Measurements from ENCODE around the gene CTSW. TPM values are rescaled to one million over a fixed set of nuclear protein-coding genes. Genes with fewer than 3 reads are reported as not detected.
A peak's percentile ranks its signal among the peaks of the same experiment; 100 is the strongest.

CTSW gene
- total RNA-seq, 1 experiment from 2014 or later = not detected

DNA sequence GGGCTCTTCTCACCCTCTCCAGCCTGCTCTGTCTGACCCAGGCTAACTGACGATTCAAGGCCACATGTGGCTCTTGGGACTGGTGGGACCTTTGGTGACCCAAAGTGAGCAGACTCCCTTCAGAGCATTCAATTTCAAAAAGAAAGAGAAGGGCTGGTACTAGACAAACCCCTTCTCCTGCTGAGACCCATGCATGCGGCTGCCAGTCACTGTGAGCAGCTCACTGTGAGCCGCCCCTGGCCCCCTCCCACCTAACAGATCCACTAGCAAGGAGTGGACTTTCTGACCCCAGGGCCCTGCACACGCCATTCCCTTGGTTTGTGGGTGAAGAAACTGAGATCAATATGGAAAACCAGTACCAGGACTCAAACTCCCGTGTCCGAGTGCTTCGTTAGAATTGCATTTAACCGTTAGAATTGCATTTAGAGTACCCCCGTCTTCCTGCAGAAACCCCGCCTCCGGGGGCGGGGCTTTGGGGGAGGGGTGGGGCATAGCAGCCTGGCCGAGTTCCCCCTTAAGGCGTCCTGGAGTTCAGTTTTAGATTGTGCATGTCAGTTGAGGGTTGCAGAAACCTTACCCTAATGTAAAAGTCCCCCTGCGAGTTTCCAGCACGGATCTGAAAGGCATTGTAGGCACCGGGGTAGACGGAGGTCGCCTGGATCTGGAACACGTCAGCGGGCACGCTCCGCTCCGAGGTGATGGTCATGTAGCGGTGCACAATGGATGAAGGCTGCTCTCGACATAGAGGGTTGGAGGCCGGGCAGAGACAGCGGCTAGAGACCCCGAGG, 12.2 kb upstream of the CTSW start:
- DNase-seq (ENCODE audit: low spot score) = no peak

DNA sequence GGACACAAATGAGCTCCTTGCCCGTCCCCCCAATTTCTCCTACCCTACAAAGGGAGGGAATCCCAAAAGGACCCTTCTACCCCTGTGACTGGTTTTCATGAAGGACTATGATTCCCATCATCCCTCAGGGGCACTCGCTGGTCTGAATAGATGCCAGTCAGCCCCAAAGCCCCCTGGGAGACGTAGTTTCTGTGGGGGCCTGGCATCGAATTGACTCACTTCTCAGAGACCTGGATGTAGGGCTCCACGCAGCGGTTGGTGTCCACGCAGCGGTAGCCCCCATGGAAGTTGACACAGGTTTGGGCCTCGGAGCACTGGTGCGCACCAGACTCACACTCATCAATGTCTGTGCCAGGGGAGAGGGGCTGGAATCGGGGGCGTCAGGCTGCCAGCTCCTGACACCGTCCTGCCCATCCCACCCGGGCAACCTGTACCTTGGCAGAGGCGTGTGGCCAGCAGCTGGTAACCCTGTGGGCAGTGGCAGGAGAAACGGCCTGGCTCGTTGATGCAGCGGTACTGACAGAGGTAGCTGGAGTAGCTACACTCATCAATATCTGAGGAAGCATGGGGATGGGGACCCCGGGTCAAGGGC, 11.5 kb upstream of the CTSW start:
- DNase-seq (ENCODE audit: low spot score) = no peak

DNA sequence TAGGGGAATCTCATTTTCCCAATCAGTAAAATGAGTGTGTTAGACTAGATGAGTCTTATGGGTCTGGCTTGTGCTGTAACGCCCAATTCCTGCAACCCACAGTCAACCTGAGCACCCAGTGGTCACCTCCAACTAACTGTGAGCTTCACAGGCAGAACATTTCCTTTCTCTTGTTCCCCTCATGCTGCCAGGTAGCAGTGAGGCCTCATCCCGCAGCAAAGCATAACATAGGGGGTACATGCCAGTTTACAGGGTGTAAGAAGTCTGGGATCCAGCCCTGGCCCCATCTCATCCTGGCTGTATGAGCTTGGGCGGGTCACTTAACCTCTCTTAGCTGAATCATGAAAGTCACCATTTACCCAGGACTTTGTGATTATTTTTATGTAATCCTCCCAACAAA, 10.7 kb upstream of the CTSW start:
- DNase-seq (ENCODE audit: low spot score) = no peak

GRCh38 chr11:65869643-65870306, 9.9 kb upstream of the CTSW start:
- DNase-seq (ENCODE audit: low spot score) = no peak

GRCh38 chr11:65870307-65870658, 9.4 kb upstream of the CTSW start:
- no peak for DNase-seq (ENCODE audit: low spot score)

DNA sequence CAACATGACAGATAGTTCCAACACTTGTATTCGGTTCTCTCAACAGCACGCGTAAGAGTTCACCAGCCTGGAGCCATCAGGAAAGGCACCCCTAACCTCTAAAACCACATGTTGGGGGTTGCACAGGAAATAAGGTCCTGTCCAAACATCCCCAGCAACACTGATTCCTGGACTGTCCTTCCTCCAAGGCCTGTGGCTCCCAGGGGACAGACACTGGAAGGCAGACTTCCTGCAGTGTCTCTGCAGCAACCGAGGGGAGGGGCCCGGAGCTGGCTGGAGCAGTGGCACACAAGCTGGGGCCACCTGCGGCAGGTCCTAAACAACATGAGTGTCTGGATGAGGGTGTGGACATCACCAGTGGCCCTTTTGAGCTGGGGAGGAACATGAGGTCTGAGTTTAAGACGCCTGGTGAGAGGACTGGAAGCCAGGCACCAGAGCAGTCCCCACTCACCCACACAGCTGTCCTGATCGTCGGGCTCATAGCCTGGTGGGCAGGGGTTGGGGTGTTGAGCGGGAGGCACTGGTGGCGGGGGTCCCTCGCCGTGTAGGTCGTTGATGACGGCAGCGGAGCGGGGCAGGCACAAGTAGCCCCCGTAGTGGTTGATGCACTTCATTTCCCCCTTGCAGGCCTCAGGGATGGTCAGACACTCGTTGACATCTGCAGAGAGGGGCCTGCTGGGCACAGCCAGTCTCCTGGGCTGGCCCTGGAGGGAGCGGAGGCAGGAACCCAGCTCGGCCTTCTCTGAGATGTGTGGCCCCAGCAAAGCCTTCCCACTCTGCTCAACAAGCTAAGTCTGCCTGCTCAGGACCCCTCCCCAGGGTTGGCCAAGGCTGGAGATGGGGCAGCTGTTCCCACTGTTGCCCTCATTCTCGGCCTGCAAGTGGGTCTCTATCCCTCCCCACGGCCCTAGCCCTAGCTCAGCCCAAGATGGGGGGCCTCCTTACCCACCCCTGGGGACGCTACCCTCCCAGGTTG, 8.6 kb upstream of the CTSW start:
- DNase-seq (ENCODE audit: low spot score) = peak; percentile 9

DNA sequence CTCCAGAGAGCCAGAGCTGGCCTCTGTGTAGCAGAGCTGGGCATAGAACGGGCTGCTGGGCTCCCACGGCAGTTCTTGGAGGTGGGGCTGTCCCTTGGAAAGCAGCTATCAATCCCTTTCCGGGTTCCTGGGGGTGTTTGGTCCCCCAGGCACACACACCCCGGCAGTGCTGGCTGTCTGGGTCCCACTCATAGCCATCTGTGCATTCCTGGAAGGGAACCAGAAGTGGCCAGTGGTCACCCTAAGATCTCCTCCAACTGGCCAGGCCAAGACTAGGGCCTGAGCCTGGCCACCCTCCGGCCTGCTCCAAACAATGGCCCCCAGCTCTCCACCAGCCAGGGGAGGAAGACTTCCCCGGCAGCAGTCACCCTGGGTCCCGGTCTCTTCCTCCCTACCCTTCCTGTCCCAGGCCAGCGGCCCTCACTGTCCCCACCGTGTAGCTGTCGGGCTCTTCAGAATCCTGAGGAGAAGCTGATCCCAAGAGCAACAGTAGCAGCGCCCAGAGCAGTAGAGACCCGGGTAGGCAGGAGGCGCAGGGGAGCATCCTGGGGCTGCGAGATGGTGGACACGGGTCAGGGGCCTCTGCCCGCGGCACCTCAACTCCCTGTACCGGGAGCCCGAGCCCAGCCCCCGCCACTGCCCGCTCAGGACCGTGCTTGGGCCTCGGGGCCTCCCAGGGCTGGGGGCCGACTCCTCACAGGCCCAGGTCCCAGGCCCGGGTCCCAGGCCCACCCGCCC, 7.7 kb upstream of the CTSW start:
- DNase-seq (ENCODE audit: low spot score) = no peak

DNA sequence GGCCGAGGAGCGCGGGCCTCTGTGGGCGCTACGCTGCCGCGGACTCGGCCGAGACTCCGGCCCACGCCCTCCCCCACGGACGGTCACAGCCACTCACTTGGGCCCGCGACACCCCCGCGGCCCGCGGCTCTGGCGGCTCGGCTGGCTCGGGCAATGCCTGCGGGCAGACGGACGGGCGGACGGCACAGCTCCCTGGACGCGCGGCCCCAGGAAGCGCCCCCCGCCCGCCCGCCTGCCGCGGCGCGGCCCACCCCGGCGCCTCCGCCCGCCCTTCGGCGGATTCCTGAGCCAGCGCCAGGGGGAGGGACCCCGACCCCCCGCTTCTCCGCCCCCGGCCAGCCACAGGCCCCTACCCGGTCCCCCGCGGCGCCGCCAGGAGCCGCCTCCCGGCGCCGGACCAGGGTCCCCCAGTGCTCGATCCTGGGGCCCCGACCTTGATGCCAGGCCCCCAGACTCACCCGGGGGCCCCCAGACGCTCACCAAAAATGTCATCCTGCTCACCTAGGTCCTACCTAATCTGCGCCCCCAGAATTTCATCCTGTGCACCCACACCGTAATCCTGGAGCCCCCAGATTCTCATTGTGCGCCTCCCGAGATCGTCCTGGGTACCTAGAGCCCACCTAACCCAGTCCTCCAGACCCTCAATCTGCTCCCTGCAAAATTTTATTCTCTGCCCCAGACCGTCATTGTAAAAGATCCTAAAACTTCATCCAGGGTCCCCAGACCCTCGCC, 6.9 kb upstream of the CTSW start, which contains the start of gene EFEMP2:
EFEMP2 (minus strand) TSS at position 215 of the 732 bp plus-strand sequence. CDS start 446 bp downstream, outside the sequence.
- no peak for DNase-seq (ENCODE audit: low spot score)

DNA sequence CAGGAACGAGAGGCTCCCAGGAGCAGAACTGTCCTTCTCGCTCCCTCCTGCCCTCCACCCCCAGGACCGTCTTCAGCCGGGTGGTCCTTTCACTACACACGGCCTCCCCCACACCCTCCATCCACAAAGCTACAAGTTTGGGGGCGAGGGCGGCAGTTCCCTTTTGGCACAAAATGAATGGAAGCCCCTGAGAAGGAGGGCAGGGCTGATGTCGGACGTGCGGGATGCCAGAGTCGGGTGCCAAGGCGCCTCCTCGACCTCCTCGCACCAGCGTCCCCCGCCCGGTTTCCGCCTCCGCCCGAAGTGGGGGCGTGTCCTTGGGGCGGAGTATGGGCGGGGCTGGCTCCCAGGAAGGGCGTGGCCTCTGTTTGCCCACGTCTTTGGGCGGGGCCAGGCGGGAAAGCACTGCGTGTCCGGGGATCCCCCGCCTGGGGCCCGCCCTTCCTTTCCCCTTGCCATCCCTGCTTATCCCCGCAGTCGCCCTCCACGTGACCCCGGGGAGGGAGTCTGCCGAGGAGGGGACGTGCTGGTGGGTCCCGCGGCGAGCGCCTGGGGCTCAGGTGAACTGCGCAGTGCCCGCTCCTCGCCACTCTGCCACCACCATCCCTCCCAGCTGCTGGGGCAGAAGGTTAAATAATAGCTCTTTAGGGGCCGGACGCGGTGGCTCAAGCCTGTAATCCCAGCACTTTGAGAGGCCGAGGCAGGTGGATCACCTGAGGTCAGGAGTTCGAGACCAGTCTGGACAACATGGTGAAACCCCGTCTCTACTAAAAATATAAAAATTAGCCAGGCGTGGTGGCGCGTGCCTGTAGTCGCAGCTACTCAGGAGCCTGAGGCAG, 6.1 kb upstream of the CTSW start:
- DNase-seq (ENCODE audit: low spot score) = peak; percentile 94

GRCh38 chr11:65880027-65880426, 390 bp downstream of the CTSW start:
- DNase-seq (ENCODE audit: low spot score) = no peak

- DNase-seq (ENCODE audit: low spot score) = no peak
Measured at GRCh38 chr11:65880844-65881421, 1.3 kb downstream of the CTSW start.

DNA sequence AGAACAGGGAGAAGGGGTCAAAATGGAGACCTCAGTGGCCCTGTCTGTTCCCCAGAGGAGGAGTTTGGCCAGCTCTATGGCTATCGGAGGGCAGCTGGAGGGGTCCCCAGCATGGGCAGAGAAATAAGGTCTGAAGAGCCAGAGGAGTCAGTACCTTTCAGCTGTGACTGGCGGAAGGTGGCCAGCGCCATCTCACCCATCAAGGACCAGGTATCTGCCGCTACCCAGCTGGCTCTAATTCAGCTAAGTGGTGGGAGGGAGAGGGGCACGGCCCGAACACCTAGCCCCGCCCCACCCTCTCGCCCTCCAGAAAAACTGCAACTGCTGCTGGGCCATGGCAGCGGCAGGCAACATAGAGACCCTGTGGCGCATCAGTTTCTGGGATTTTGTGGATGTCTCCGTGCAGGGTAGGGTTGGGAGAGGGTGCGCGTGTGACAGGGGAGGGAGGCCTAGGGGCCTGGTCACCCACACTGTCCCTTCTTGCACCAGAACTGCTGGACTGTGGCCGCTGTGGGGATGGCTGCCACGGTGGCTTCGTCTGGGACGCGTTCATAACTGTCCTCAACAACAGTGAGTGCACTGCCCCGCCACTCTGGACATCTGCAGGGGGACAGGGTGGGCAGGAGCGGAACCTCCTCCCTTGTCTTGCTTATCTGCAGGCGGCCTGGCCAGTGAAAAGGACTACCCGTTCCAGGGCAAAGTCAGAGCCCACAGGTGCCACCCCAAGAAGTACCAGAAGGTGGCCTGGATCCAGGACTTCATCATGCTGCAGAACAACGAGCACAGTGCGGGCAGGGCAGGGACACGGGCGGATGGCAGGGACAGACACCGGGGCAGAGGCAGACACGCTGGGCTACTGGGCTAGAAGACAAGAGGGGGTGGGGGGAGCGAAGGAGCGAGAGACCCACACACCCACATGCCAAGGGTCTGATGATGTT, 2.8 kb downstream of the CTSW start:
- DNase-seq (ENCODE audit: low spot score) = no peak

- no peak for DNase-seq (ENCODE audit: low spot score)
Measured at GRCh38 chr11:65883058-65883761, 3.6 kb downstream of the CTSW start.

DNA sequence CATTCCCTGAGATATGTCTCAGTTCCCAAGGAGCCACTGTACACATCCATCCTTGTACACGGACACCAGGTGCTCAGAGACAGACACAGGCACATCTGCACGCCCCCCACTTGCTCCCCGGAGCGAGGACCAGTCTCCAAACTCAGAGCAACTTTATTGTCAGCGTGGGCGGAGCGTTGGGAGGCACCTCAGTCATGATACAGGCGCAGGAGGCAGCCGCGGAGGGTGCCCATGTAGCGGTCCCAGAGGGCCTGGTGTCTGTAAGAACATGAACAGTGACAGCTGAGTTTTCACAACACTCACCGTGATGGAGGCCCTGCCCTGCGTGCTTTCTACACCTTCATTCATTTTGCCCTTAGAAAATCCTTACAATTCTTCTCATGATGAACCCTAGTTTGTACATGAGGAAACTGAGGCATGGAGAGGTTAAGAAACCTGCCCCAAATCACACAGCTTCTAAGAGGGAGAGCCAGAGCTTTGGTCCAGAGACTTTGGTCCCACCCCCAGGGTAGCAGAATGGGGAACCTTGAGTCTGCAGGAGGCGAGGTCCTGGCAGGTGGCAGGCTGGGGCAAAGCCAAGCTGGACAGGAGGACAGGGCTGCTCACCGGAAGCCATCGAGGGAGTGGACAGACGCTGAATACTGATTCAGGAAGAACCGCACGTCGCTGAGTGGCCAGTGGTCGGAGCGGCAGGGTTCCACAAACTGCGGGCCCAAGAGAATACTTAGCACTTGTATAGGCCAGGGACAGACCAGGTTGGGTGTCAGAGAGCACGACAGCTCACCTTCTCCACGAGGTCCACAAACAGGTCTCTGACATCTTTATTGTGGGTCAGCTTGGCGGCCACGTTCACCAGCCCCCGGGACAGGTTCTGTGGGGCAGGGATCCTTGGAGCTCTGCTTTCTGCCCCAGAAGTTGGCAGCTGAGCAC, 4.4 kb downstream of the CTSW start:
- DNase-seq (ENCODE audit: low spot score) = no peak

- DNase-seq (ENCODE audit: low spot score) = peak; percentile 91
Measured at GRCh38 chr11:65884716-65885092, 5.1 kb downstream of the CTSW start.

DNA sequence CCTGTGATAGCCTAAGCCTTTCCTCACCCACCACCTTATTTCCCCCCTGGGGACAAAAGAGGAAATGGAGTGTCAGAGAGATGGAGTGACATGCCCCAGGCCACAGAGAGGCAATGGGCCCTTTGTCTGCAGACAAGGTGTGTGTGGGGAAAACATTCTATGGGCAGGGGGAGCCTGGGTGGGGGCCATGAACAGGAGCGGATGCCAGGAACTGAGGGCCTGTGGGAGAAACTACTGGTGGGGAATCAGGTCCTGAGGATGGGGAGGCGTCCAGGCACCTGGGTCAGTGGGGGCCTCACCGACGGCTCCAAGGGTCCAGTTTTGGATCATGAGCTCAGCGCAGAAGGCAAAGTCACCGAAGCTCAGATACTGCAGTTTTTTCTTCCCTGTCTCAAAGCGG, 5.6 kb downstream of the CTSW start:
- DNase-seq (ENCODE audit: low spot score) = no peak

Measured in HT-29 (cell line).